NCI-H510A treated with DMSO at 0.1 percent for 48 hours (cell line): ENCODE data around the gene KLHL29.

Source experiments
- DNase-seq: peaks from one replicate; lab custom pipeline; 2025; lab: John Stamatoyannopoulos, UW

KLHL29 gene

GRCh38 chr2:23571085-23571484, 186.1 kb downstream of the KLHL29 start:
- no peak for DNase-seq

- DNase-seq, result no peak
Observed at GRCh38 chr2:23571527-23572282, 186.7 kb downstream of the KLHL29 start.

DNA sequence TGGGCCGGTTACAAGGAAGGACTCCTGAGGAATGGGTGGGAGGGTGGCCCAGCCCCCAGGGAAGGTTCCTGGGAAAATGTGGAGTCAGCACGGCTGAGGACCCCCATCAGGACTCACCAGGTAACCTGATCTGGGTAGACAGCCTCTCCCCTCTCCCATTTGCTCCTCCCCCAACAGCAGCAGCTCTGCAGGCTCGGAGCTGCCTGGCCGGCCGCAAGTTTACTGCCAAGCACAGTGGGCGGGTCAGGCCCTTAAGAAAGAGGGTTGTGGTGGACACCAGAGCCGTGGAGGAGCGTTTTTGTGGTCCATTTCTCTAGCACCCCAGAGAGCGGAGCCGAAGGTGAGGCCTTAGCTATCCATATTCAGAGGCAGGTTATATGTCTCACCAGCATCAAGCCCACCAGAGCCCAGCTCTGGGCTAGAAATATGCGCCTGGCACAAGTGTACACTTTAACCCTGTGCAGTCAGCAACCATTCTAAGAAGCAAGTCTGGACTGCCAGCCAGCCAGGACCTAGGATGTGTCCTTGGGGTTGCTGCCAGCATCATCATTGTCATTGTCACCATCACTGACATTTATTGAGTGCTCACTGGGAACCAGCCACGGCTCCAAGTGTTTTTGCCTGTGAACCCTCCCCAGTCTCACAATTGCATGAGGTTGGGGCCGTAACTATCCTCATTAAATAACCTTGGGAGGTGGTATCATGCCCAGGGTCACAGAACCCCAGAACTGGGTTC, 190.1 kb downstream of the KLHL29 start:
- peak; percentile 13 for DNase-seq

DNA sequence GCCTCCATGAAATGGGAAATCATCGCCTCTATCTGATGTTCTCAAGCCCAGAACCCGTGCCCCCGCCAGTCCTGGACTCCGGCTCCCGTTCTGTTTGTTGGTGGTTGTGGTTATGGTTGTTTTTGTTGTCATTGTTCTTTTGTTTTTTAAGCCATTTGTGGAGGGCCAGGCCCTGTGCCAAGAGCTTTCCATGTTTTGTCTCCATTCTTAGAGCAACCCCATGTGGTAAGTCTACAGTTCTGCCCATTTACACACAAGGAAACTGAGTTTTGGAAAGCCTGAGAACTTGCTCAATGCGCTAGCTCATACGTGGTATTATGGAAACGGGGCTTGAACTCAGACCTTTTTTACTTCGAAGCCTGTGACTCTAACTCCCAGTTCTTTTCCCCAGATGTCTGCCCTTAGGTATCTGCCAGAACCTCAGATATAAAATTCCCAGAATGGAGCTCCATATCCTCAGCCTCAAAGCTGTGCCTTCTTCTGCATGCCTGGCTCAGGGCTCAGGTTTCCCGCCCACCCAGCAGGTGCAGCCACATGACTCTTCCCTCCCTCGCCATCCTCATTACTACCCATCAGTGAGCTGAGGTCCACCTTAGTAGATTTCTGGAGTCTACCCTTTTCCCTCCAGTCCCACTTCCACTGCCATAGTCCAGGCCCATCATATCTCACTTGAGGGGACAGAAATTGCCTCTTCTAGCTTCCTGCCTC, 194.1 kb downstream of the KLHL29 start:
- DNase-seq, result no peak

DNA sequence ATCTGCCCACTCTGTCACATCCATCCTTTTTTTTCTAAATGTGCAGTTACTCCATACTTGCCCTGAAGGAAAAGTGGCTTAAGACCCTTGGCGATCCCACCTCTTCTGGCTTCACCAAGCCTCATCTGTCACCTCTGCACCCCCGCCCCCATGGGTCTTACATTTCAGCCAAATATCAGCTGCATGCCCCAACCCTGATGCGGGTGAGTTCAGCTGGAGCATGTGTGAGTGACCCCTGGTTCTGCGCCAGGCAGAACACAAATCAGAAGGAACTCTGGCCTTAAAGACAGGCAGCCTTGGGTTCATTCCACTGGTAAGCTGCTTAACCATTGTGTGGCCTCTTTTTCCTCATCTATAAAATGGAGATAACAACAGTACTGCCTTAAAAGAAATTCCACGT, 194.7 kb downstream of the KLHL29 start:
- DNase-seq, result no peak

GRCh38 chr2:23583467-23583866, 198.5 kb downstream of the KLHL29 start:
- DNase-seq, result peak; percentile 49

GRCh38 chr2:23584054-23584745, 199.2 kb downstream of the KLHL29 start:
- DNase-seq, result peak; percentile 85

DNA sequence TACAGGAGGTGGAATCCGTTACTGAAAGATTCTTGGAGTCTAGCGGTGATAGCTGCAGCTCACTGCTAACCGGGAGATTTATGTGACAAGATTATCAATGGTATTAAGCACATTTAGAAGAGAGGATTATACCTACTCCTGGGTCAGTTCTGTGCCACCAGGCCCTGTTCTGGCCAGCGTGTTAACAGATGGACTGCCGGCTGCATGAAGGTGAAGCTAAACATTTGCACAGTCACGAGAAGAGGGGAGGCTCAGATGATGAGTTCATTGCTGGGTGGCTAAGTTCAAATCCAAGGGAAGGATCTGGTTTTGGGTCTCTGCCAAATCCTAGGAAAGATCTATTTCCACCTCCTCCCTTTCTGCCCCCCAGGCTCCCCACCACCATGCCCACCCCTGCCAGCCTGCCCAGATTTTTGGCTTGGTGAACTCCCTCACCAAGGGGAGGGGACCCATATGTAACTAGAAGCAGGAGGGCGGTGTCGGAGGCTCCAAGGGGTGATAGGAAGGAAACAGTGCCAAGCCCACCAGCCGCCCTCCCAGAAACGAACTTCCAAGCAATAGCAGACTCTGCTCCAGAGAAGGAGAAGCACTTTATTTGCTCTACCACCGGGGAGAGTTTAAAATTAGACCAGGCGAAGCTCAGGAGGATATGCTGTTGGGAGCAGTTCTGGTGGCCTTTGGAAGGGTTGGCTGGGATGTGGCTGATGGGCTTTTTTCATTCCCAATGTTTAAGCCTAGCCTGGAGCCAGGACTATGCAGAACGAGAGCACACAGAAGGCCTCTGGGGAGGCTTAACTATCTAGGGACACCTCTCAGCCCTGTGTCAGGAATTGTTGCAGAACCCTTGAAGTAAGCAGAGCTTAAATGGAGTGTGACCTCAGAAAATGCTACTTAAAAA, 200.5 kb downstream of the KLHL29 start:
- DNase-seq, result no peak

GRCh38 chr2:23586741-23587306, 201.8 kb downstream of the KLHL29 start:
- peak; percentile 47 for DNase-seq

GRCh38 chr2:23587341-23587880, 202.4 kb downstream of the KLHL29 start:
- DNase-seq, result peak; percentile 68

DNA sequence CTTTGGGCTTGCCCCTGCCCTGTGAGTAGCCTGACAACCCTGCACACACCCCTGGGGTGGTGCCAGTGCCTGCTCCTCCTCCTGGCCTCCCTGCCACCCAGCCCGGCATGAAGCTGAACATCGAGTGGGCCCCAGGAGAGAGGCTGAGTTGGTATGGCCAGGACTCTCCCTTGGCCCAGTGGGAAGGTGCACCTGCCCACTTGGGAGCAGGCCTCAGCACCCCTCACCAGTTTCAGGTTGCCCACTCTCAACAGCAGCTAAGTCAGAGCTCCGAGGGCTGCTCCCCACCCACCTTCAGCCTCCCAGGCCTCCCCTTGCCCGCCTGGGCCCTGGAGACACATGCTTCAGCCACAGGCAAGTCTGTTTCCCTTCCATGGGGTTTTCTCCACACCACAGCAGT, 203.1 kb downstream of the KLHL29 start:
- peak; percentile 27 for DNase-seq

GRCh38 chr2:23588508-23589201, 203.7 kb downstream of the KLHL29 start:
- DNase-seq, result no peak

- DNase-seq, result no peak
Observed at GRCh38 chr2:23589220-23589647, 204.3 kb downstream of the KLHL29 start.

GRCh38 chr2:23589739-23590138, 204.8 kb downstream of the KLHL29 start:
- DNase-seq, result no peak

- no peak for DNase-seq
Observed at GRCh38 chr2:23590241-23590869, 205.4 kb downstream of the KLHL29 start.

DNA sequence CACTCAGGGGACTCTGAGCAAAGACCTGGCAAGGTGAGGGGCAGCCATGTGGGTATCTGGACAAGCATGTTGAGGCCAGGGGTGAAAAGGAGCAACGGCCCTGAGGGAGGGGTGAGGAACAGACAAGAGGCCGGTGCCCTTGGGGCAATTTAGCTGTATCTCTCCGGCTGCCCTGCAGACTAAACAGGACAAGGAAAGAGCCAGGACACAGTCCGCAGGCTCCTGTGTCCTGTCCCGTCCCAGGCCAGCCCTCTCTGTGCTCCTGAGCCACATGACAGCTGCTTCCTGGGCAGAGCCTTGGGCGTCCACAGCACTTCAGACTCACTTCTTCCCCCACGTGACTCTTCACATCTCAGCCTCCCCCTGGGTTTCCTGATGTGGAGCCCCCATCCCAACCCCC, 206.1 kb downstream of the KLHL29 start:
- DNase-seq, result no peak

DNA sequence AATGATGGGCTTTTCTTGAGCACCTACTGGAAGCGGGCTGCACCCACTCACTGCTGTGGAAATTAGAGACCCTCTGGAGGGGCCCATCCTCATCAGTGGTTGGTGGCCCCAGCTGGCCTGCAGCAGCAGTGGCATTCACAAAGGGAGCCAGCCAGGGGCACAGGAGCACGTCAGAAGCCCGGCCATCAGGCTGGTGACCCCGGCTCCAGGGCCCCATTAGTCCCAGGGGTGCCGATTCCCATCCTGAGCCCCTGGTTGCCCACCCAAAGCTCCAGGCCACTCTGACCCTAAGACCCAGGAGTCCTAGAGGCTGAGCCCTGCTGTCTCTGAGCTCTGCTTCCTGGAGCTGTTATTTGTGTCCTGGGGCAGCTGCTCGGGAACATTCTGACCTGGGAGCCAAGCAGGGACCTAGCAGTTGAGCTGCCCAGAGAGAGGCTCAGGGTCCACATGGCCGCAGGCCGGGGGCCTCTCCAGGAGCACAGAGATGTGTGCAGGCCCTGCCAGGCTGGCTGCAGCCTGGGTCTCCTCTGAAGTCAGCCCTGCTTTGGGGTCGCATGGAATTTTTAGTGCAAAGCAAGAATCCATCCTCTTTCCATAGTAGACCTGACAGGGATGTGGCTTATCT, 207.2 kb downstream of the KLHL29 start:
- DNase-seq, result no peak

GRCh38 chr2:23592898-23593751, 208.1 kb downstream of the KLHL29 start:
- no peak for DNase-seq
